Gastroesophageal sphincter (tissue), 4 donors: ENCODE data around the gene UIMC1. TPM values are rescaled to one million over a fixed set of nuclear protein-coding genes. Genes with fewer than 3 reads are reported as not detected.

ENCODE experiments used
- ATAC-seq: fragments of 150-250 bp; one replicate; pipeline ENCODE4 v1.9.1; 2016; ENCODE audit warnings: mild to moderate bottlenecking, moderate library complexity
- H3K27ac ChIP-seq, 4 donors: fragments of 200-600 bp; sonication (generic) in 3 of 4; 1 replicate in 3 of 4; 2 replicates in 1 of 4; pipeline ENCODE4 v1.5.1; 2016 to 2019
- H3K27me3 ChIP-seq: fragments of 200-600 bp; sonication (generic); one replicate; pipeline ENCODE4 v1.5.1; 2019
- H3K36me3 ChIP-seq, 2 donors: fragments of 200-600 bp; sonication (generic); one replicate each; pipeline ENCODE4 v1.5.1; 2019; ENCODE audit warnings: control low read depth in 1 of 2
- H3K4me1 ChIP-seq, 3 donors: fragments of 200-600 bp; sonication (generic); 1 replicate in 2 of 3; 2 replicates in 1 of 3; pipeline ENCODE4 v1.5.1; 2016 to 2019; ENCODE audit warnings: control low read depth in 2 of 3
- H3K4me3 ChIP-seq, 2 donors: fragments of 200-600 bp; sonication (generic); one replicate each; pipeline ENCODE4 v1.5.1; 2019; ENCODE audit warnings: mild to moderate bottlenecking in 1 of 2, moderate library complexity in 1 of 2
- H3K9me3 ChIP-seq, 3 donors: fragments of 200-600 bp; sonication (generic); one replicate each; pipeline ENCODE4 v1.5.1; 2017 to 2019; ENCODE audit warnings: control low read depth in 2 of 3
- CTCF ChIP-seq, 4 experiments: fragments of 200-600 bp in 2 of 4; fragments of 450-650 bp in 2 of 4; sonication (generic) in 1 of 4; IDR thresholded peaks; one replicate each; pipeline ENCODE4 v1.5.1; 2017 to 2019; ENCODE audit warnings: antibody characterized with exemption in 4 of 4, mild to moderate bottlenecking in 2 of 4, moderate library complexity in 2 of 4
- EP300 ChIP-seq: sonication (generic); formaldehyde crosslinking; IDR thresholded peaks from one replicate; pipeline ENCODE4 v1.6.1; 2017; ENCODE audit warnings: antibody characterized with exemption, mild to moderate bottlenecking
- POLR2A ChIP-seq, 2 donors: fragments of 450-650 bp; IDR thresholded peaks; one replicate each; pipeline ENCODE4 v1.6.1; 2017; ENCODE audit warnings: antibody characterized with exemption in 2 of 2, mild to moderate bottlenecking in 2 of 2, moderate library complexity in 1 of 2
- POLR2AphosphoS5 ChIP-seq: sonication (generic); formaldehyde crosslinking; IDR thresholded peaks from one replicate; pipeline ENCODE4 v1.6.1; 2017; ENCODE audit warnings: antibody characterized with exemption
- whole genome bisulfite sequencing, 2 donors: methylation state at CpG; one replicate each; pipeline ENCODE4 v1.1.5; 2018; ENCODE audit warnings: low coverage in 1 of 2; 5-methylcytosine and 5-hydroxymethylcytosine counted together
- total RNA-seq, 4 donors: library from RNA; depleted of rRNA; stranded (reverse); fragments of >200 nt; gene quantifications; one replicate each; pipeline ENCODE4 v1.1.0, GENCODE V29; 2016

UIMC1 gene
- total RNA-seq, 4 donors from 2014 or later: 37.9 to 50.6 (median 44.7) TPM

- H3K27me3 ChIP-seq: peaks cover 26% of the 10 kb centered on the region
- no peak overlapping the region for H3K27ac ChIP-seq
- no peaks in the 10 kb centered on the region for H3K36me3 ChIP-seq
- no peak for ATAC-seq
- WGBS, 2 donors: no CpG with 5 or more reads among the region's 6 CpGs
- TF ChIP-seq EP300 (no peak), CTCF (IDR thresholded peaks at IDR 0.05) (no peak), POLR2A (IDR thresholded peaks at IDR 0.05) (no peak), POLR2AphosphoS5 (no peak)
- no peaks in the 10 kb centered on the region for H3K4me1 ChIP-seq
- H3K9me3 ChIP-seq: no peaks in the 10 kb centered on the region
- no peak overlapping the region for H3K4me3 ChIP-seq
Measured at GRCh38 chr5:176882567-176882903, 124.0 kb downstream of the UIMC1 start.

DNA sequence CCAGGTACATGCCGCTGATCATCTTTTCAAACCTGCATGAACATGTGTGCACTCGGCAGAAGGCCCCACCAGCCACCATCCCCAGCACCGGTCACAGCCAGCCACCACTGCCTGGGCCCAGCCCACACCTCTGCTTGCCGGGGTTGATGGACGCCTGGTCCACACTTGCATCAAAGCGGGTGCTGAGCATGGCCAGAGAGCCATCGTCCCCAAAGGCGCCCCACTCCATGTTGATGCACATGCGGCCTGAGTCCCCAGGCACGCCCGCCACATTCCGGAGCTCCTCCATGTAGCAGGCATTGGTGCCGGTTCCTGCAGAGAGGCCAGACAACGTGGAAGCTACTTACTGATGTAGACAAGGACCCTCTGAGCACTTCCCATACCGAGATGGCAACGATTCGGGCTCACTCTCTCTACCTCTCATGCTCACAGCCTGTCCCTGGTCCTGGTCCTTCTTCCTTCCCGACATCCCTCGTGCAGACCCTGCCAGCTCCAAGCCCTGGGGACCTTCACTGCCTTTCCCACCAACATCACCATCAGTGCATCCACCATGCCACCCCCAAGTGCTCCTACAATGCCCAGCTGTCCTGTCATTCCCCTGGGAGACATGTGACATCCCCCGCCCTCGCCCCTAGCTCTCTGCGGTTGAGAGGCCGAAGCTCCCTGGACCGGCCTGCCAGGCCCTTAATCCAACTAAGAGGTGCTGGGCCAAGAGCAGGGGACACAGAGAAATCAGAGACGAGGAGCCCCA, 124.6 kb downstream of the UIMC1 start:
- no peaks in the 10 kb centered on the region for H3K4me1 ChIP-seq
- H3K4me3 ChIP-seq: no peak overlapping the region
- no peaks in the 10 kb centered on the region for H3K9me3 ChIP-seq
- TF ChIP-seq POLR2A (IDR thresholded peaks at IDR 0.05) (no peak), EP300 (no peak), POLR2AphosphoS5 (no peak), CTCF (IDR thresholded peaks at IDR 0.05) (no peak)
- WGBS, 2 donors: 92% methylated on average over 7 to 14 of the region's 25 CpGs
- peaks cover 32% of the 10 kb centered on the region for H3K27me3 ChIP-seq
- H3K36me3 ChIP-seq: no peaks in the 10 kb centered on the region
- ATAC-seq: no peak
- H3K27ac ChIP-seq: no peak overlapping the region

DNA sequence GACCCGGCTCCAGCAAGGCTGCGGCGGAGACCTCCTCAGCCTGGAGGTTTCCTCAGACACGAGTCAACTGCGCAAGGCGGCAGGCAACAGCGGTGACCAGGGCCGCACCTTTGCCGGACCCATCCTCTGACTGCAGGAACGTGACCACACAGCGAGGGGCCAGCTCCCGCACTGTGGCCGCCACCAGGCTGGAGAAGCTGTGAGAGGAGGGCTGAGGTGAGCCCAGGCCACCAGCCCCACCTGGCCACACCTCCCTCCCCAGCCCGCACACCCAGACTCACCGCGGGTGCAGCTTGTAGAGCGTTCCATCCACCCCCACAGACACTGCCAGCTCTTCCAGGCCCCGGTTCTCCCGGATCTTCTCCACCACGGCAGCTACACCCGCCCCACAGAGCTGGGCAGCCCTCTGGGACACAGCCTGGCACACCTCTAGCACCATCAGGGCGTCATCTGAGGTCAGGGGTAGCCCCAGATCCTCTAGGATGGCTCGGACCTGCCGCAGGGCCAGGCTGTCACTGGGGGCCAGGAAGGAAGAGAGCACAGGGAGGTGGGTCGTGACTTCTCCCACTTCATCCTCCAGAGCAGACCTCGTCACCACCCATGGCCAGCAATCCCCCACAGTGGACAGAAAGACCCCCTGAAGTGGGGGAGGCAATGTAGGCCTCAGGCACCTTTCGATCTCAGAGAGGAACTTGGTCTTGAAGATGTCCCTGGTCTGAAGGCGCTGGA, 125.4 kb downstream of the UIMC1 start:
- Histone ChIP-seq H3K27me3 (peaks cover 40% of the 10 kb centered on the region), H3K27ac (no peak overlapping the region), H3K4me3 (no peak overlapping the region), H3K4me1 (no peaks in the 10 kb centered on the region), H3K9me3 (no peaks in the 10 kb centered on the region), H3K36me3 (no peaks in the 10 kb centered on the region)
- TF ChIP-seq POLR2A (IDR thresholded peaks at IDR 0.05) (no peak), POLR2AphosphoS5 (no peak), CTCF (IDR thresholded peaks at IDR 0.05) (no peak), EP300 (no peak)
- no peak for ATAC-seq
- WGBS, 2 donors: 83 to 84% methylated on average over 2 to 4 of the region's 28 CpGs

DNA sequence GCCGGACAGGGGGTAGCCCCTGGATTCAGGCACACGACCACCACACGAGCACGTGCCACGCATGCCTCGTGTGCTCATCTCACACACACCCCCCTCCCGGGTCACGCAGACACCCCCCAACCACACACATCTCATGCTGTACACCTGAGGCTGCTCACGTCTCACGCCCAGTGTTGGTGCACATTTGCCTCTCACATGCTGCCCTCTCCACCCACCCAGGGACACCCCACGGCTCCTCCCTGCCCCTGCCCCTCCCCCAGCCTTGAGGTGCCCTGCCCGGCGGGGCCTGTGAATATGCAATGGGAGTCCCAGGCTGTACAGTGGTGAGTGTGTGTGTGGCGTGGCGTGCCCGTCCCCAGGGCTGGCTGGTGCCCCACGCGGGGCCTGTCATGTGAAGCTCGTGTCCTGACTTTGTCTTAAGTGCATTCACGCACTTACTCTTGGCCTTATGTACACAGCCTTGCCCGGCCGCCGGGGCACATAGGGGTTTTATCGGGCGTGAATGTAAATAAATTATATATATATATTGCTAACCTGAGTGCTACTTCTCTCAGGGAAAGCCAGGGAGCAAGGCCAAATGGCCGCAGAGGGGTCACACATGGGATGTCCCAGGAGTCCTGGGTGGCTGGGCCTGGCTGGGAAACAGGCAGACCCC, 126.1 kb downstream of the UIMC1 start:
- Histone ChIP-seq H3K36me3 (no peaks in the 10 kb centered on the region), H3K4me1 (no peaks in the 10 kb centered on the region), H3K9me3 (no peaks in the 10 kb centered on the region), H3K4me3 (no peak overlapping the region), H3K27ac (no peak overlapping the region), H3K27me3 (peaks cover 47% of the 10 kb centered on the region)
- WGBS, 2 donors: 93% methylated on average over 3 of the region's 26 CpGs; no CpG with 5 or more reads in 1 of the 2 donors
- no peak for ATAC-seq
- TF ChIP-seq CTCF (IDR thresholded peaks at IDR 0.05) (no peak), EP300 (no peak), POLR2AphosphoS5 (no peak), POLR2A (IDR thresholded peaks at IDR 0.05) (no peak)
